ES-I3 (cell line): ENCODE data around the gene HTR3E.
"Not testable (repeated sequence)": the region's sequence is repeated elsewhere in the genome, so short reads cannot be mapped to it uniquely, and the experiment has no call there.

Experiments used
- H3K36me3 ChIP-seq: 2 replicates; pipeline ENCODE4 v1.6.1; 2013; ENCODE audit warnings: mild to moderate bottlenecking, low read length, control low read depth, moderate library complexity; ENCODE audit not compliant: insufficient read depth
- H3K4me1 ChIP-seq: 2 replicates; pipeline ENCODE4 v1.6.1; 2013; ENCODE audit warnings: mild to moderate bottlenecking, control low read depth, low read length; ENCODE audit not compliant: insufficient read depth
- H3K9ac ChIP-seq: 2 replicates; pipeline ENCODE4 v1.6.1; 2013; ENCODE audit warnings: low read depth, mild to moderate bottlenecking, low read length, moderate library complexity
- H3K9me3 ChIP-seq: 2 replicates; pipeline ENCODE4 v1.6.1; 2013; ENCODE audit warnings: mild to moderate bottlenecking, low read length, moderate library complexity; ENCODE audit not compliant: control insufficient read depth, insufficient read depth

HTR3E gene

GRCh38 chr3:184081116-184081830, 15.6 kb upstream of the HTR3E start:
- H3K4me1 ChIP-seq, result no peaks in the 10 kb centered on the region
- no peaks in the 10 kb centered on the region for H3K9me3 ChIP-seq
- no peaks in the 10 kb centered on the region for H3K36me3 ChIP-seq
- no peak overlapping the region for H3K9ac ChIP-seq

GRCh38 chr3:184082034-184082433, 14.8 kb upstream of the HTR3E start:
- Histone ChIP-seq H3K9me3 (no peaks in the 10 kb centered on the region), H3K36me3 (no peaks in the 10 kb centered on the region), H3K9ac (no peak overlapping the region), H3K4me1 (no peaks in the 10 kb centered on the region)

- Histone ChIP-seq H3K36me3 (no peaks in the 10 kb centered on the region), H3K9ac (no peak overlapping the region), H3K4me1 (no peaks in the 10 kb centered on the region), H3K9me3 (no peaks in the 10 kb centered on the region)
These were observed 14.4 kb upstream of the HTR3E start for GRCh38 chr3:184082465-184082864.

GRCh38 chr3:184085389-184085852, 11.4 kb upstream of the HTR3E start:
- Histone ChIP-seq H3K4me1 (no peaks in the 10 kb centered on the region), H3K9me3 (no peaks in the 10 kb centered on the region; the same call in 1 of the 2 replicates), H3K36me3 (no peaks in the 10 kb centered on the region), H3K9ac (no peak overlapping the region)

- no peaks in the 10 kb centered on the region for H3K36me3 ChIP-seq
- H3K9ac ChIP-seq, result no peak overlapping the region
- no peaks in the 10 kb centered on the region for H3K4me1 ChIP-seq
- H3K9me3 ChIP-seq, result peaks cover 2% of the 10 kb centered on the region; the same call in 1 of the 2 replicates
These were observed 4.7 kb upstream of the HTR3E start for GRCh38 chr3:184092199-184092598.

- no peaks in the 10 kb centered on the region for H3K36me3 ChIP-seq
- no peak overlapping the region for H3K9ac ChIP-seq
- H3K9me3 ChIP-seq, result no peaks in the 10 kb centered on the region
- no peaks in the 10 kb centered on the region for H3K4me1 ChIP-seq
These were observed 692 bp downstream of the HTR3E start for GRCh38 chr3:184097556-184097955.

- Histone ChIP-seq H3K36me3 (no peaks in the 10 kb centered on the region), H3K9me3 (no peaks in the 10 kb centered on the region), H3K4me1 (no peaks in the 10 kb centered on the region), H3K9ac (no peak overlapping the region)
These were observed 3.2 kb downstream of the HTR3E start for GRCh38 chr3:184099806-184100686.

GRCh38 chr3:184110316-184110725, 13.5 kb downstream of the HTR3E start:
- no peak overlapping the region for H3K9ac ChIP-seq
- H3K4me1 ChIP-seq, result no peaks in the 10 kb centered on the region
- no peaks in the 10 kb centered on the region for H3K9me3 ChIP-seq
- H3K36me3 ChIP-seq, result no peaks in the 10 kb centered on the region

GRCh38 chr3:184116017-184116416, 19.2 kb downstream of the HTR3E start:
- Histone ChIP-seq H3K4me1 (no peaks in the 10 kb centered on the region), H3K36me3 (no peaks in the 10 kb centered on the region), H3K9ac (no peak overlapping the region), H3K9me3 (no peaks in the 10 kb centered on the region)

GRCh38 chr3:184117636-184118035, 20.8 kb downstream of the HTR3E start:
- H3K36me3 ChIP-seq, result no peaks in the 10 kb centered on the region

GRCh38 chr3:184121031-184121430, 24.2 kb downstream of the HTR3E start:
- not testable (repeated sequence) for H3K4me1 ChIP-seq, H3K9me3 ChIP-seq, H3K9ac ChIP-seq, H3K36me3 ChIP-seq

More at GRCh38 chr3:184117636-184118035, 20.8 kb downstream of the HTR3E start:
- H3K9ac ChIP-seq, result no peak overlapping the region
- H3K9me3 ChIP-seq, result no peaks in the 10 kb centered on the region
- H3K4me1 ChIP-seq, result no peaks in the 10 kb centered on the region

- Histone ChIP-seq H3K4me1 (no peaks in the 10 kb centered on the region), H3K9me3 (no peaks in the 10 kb centered on the region), H3K9ac (no peak overlapping the region), H3K36me3 (no peaks in the 10 kb centered on the region)
These were observed 29.1 kb downstream of the HTR3E start for GRCh38 chr3:184126006-184126405.

GRCh38 chr3:184129012-184129411, 32.1 kb downstream of the HTR3E start:
- Histone ChIP-seq H3K36me3 (no peaks in the 10 kb centered on the region), H3K9me3 (no peaks in the 10 kb centered on the region), H3K4me1 (no peaks in the 10 kb centered on the region), H3K9ac (no peak overlapping the region)

- Histone ChIP-seq H3K9me3 (no peaks in the 10 kb centered on the region), H3K9ac (no peak overlapping the region), H3K4me1 (0 out of 2 replicates have a peak, but pooled peaks cover 4% of the 10 kb centered on the region), H3K36me3 (0 out of 2 replicates have a peak, but pooled peaks cover 4% of the 10 kb centered on the region)
These were observed 36.1 kb downstream of the HTR3E start for GRCh38 chr3:184132945-184133344.
